NCI-H1105 treated with DMSO at 0.1 percent for 48 hours (cell line): Measurements from ENCODE around the gene SLC6A3.
"Not testable (repeated sequence)": the region's sequence is repeated elsewhere in the genome, so short reads cannot be mapped to it uniquely, and the experiment has no call there.

Experiments
- DNase-seq: peaks from one replicate; lab custom pipeline; 2025; lab: John Stamatoyannopoulos, UW

Gene SLC6A3

GRCh38 chr5:1439388-1440097, 5.7 kb downstream of the SLC6A3 start:
- DNase-seq, result no peak

- no peak for DNase-seq
Observed at GRCh38 chr5:1438871-1439270, 6.4 kb downstream of the SLC6A3 start.

- no peak for DNase-seq
Observed at GRCh38 chr5:1437876-1438559, 7.2 kb downstream of the SLC6A3 start.

GRCh38 chr5:1437226-1437829, 7.9 kb downstream of the SLC6A3 start:
- DNase-seq, result no peak

GRCh38 chr5:1436681-1437080, 8.6 kb downstream of the SLC6A3 start:
- no peak for DNase-seq

- DNase-seq, result no peak
Observed at GRCh38 chr5:1436036-1436435, 9.2 kb downstream of the SLC6A3 start.

GRCh38 chr5:1435369-1435768, 9.9 kb downstream of the SLC6A3 start:
- DNase-seq, result no peak

- DNase-seq, result no peak
Observed at GRCh38 chr5:1432296-1432695, 12.9 kb downstream of the SLC6A3 start.

- no peak for DNase-seq
Observed at GRCh38 chr5:1431896-1432295, 13.3 kb downstream of the SLC6A3 start.

- no peak for DNase-seq
Observed at GRCh38 chr5:1431021-1431811, 14.0 kb downstream of the SLC6A3 start.

GRCh38 chr5:1430121-1430795, 15.0 kb downstream of the SLC6A3 start:
- no peak for DNase-seq

GRCh38 chr5:1429496-1429895, 15.7 kb downstream of the SLC6A3 start:
- DNase-seq, result no peak

- no peak for DNase-seq
Observed at GRCh38 chr5:1429066-1429465, 16.2 kb downstream of the SLC6A3 start.

- no peak for DNase-seq
Observed at GRCh38 chr5:1428107-1428506, 17.1 kb downstream of the SLC6A3 start.

GRCh38 chr5:1424716-1425115, 20.5 kb downstream of the SLC6A3 start:
- no peak for DNase-seq

- DNase-seq, result no peak
Observed at GRCh38 chr5:1423901-1424603, 21.2 kb downstream of the SLC6A3 start.

GRCh38 chr5:1422522-1422921, 22.7 kb downstream of the SLC6A3 start:
- DNase-seq, result not testable (repeated sequence)

- DNase-seq, result no peak
Observed at GRCh38 chr5:1421521-1422341, 23.5 kb downstream of the SLC6A3 start.

GRCh38 chr5:1420211-1421195, 24.7 kb downstream of the SLC6A3 start:
- no peak for DNase-seq
